Hepatocyte (in vitro differentiated cells): Measurements from ENCODE around the gene KRI1. TPM values are rescaled to one million over a fixed set of nuclear protein-coding genes. Genes with fewer than 3 reads are reported as not detected.

Experiments used
- DNase-seq: peaks from one replicate; pipeline ENCODE4 v3.0.0-alpha.2; 2016; ENCODE audit warnings: low spot score
- H2AFZ ChIP-seq: fragments of 200-600 bp; sonication (generic); 2 replicates; pipeline ENCODE4 v1.6.0; 2016; ENCODE audit warnings: antibody characterized with exemption, mild to moderate bottlenecking
- H3K27ac ChIP-seq: fragments of 200-600 bp; sonication (generic); 2 replicates; pipeline ENCODE4 v1.5.1; 2016; ENCODE audit warnings: mild to moderate bottlenecking
- H3K27me3 ChIP-seq: fragments of 200-600 bp; sonication (generic); 2 replicates; pipeline ENCODE4 v1.6.1; 2016
- H3K36me3 ChIP-seq: fragments of 200-600 bp; sonication (generic); replicated peaks from 2 replicates; pipeline ENCODE4 v1.5.1; 2016; ENCODE audit warnings: low read depth; ENCODE audit not compliant: insufficient read depth
- H3K4me1 ChIP-seq: fragments of 200-600 bp; sonication (generic); 2 replicates; pipeline ENCODE4 v1.5.1; 2016; ENCODE audit warnings: mild to moderate bottlenecking, moderate library complexity; ENCODE audit not compliant: insufficient read depth
- H3K4me2 ChIP-seq: fragments of 200-600 bp; sonication (generic); 2 replicates; pipeline ENCODE4 v1.6.0; 2016
- H3K4me3 ChIP-seq: fragments of 200-600 bp; sonication (generic); 2 replicates; pipeline ENCODE4 v1.5.1; 2016; ENCODE audit warnings: mild to moderate bottlenecking
- H3K79me2 ChIP-seq: fragments of 200-600 bp; sonication (generic); 2 replicates; pipeline ENCODE4 v1.6.0; 2017; ENCODE audit warnings: mild to moderate bottlenecking
- H3K9me2 ChIP-seq: fragments of 200-600 bp; sonication (generic); replicated peaks from 2 replicates; pipeline ENCODE4 v1.6.0; 2017; ENCODE audit warnings: mild to moderate bottlenecking; ENCODE audit not compliant: insufficient read depth
- H3K9me3 ChIP-seq: fragments of 200-600 bp; sonication (generic); 2 replicates; pipeline ENCODE4 v1.5.1; 2016; ENCODE audit warnings: low read depth, mild to moderate bottlenecking
- H4K20me1 ChIP-seq: fragments of 200-600 bp; sonication (generic); 2 replicates; pipeline ENCODE4 v1.6.0; 2016; ENCODE audit warnings: mild to moderate bottlenecking; ENCODE audit not compliant: insufficient read depth, poor library complexity, severe bottlenecking
- CTCF ChIP-seq: fragments of 200-600 bp; sonication (generic); IDR thresholded peaks from 2 replicates; pipeline ENCODE4 v1.5.1; 2016; ENCODE audit warnings: antibody characterized with exemption, mild to moderate bottlenecking; ENCODE audit not compliant: poor library complexity
- EZH2 ChIP-seq: fragments of 200-600 bp; sonication (generic); IDR thresholded peaks from 2 replicates; pipeline ENCODE4 v1.6.1; 2016; ENCODE audit warnings: antibody characterized with exemption, mild to moderate bottlenecking, borderline replicate concordance
- EZH2phosphoT487 ChIP-seq: fragments of 200-600 bp; sonication (generic); IDR thresholded peaks from one replicate; pipeline ENCODE4 v1.6.1; 2018; ENCODE audit warnings: antibody characterized with exemption, mild to moderate bottlenecking, low read depth, moderate library complexity; ENCODE audit not compliant: unreplicated experiment, severe bottlenecking
- WGBS: methylation state at CpG from one replicate; pipeline ENCODE4 v1.1.6; 2016; ENCODE audit warnings: low lambda C conversion rate; ENCODE audit errors: missing lambda C conversion rate; 5-methylcytosine and 5-hydroxymethylcytosine counted together
- polyA plus RNA-seq: library from polyadenylated mRNA; unstranded; fragments of >200 nt; fragmentation: Nextera tagmentation; extraction: Ambion mirVana; gene quantifications from 2 replicates; pipeline ENCODE4 v1.2.1, GENCODE V29; 2016
- total RNA-seq: library from RNA; depleted of rRNA; stranded (reverse); fragments of >200 nt; gene quantifications from 2 replicates; pipeline ENCODE4 v1.2.3, GENCODE V29; 2014

Gene KRI1
- total and polyA plus RNA-seq, 2 experiments from 2014 or later = 7.8 to 18.3 TPM

DNA sequence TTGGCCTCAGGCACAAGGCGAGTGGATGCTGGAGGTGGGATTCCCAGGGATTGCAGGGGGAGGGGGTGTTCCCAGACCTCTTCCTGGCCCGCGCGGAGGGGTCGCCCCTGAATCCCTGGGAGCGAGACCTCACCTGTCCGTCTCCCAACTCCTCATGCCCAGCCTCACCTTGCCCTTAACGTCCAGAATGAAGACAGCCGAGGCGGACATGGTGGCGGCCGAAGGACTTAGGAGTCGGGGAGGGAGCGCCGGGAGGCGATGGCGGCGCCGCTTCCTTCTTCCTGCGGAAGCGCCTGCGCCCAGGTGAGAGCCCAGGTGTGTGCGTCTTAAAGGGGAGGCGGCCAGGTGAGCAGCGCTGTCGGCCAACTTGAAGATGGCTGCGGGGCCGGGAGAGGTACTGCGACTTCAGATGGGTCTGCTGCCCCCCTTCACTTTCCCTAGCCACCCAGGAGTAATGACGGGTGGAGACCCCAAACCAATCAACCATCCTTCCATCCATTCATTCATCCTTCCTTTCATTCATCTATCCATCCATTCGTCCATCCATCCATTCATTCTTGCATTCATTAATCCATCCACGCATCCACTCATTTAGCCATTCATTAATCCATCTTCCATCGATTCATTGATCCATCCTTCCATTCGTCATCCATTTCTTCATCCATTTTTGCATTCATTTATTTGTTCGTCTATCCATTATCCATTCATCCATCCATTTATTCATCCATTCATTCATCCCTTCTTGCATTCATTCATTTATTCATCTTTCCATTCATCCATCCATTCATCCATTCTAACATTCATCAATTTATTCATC, 21.4 kb upstream of the KRI1 start, which contains the start of gene AP1M2:
Gene AP1M2 (minus strand): TSS at position 291 of the 817 bp plus-strand sequence. CDS start 81 bp downstream, at position 210.
- WGBS = 14% methylated on average over 35 of the region's 35 CpGs
- TF ChIP-seq EZH2phosphoT487 = no peak
- TF ChIP-seq EZH2 = no peak
- TF ChIP-seq CTCF = no peak
- DNase-seq = peak; percentile 76
- Histone ChIP-seq H3K36me3 (no peaks in the 10 kb centered on the region), H3K4me2 (peak within 1 kb of the TSS; percentile 78), H2AFZ (peak within 1 kb of the TSS; percentile 80), H3K4me3 (peak within 1 kb of the TSS; percentile 61), H3K27me3 (no peaks in the 10 kb centered on the region), H3K27ac (peak within 1 kb of the TSS; percentile 71), H3K9me3 (no peaks in the 10 kb centered on the region), H4K20me1 (no peaks in the 10 kb centered on the region), H3K9me2 (no peaks in the 10 kb centered on the region), H3K79me2 (peaks cover 7% of the 10 kb centered on the region), H3K4me1 (no peaks in the 10 kb centered on the region)

DNA sequence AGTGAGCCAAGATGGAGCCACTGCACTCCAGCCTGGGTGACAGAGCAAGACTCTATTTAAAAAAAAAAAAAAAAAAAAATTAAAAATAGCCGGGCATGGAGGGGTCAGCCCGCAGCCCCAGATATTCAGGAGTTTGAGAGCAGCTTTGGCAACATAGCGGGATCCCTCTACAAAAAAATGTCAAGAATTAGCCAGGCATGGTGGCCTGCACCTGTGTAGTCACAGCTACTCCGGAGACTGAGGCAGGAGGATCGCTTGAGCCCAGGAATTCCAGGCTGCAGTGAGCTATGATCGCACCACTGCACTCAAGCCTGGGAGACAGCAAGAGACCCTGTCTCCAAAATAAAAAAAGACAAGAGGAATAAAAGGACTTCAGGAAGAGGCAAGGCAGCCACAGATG, 20.6 kb upstream of the KRI1 start:
- peak overlapping the region; percentile 80 for H2AFZ ChIP-seq

GRCh38 chr19:10583036-10583776, 17.4 kb upstream of the KRI1 start:
- no peaks in the 10 kb centered on the region for H3K9me3 ChIP-seq
- no peaks in the 10 kb centered on the region for H3K36me3 ChIP-seq
- no peak overlapping the region for H3K4me3 ChIP-seq
- WGBS = 93% methylated on average over 9 of the region's 9 CpGs
- no peaks in the 10 kb centered on the region for H4K20me1 ChIP-seq
- H3K9me2 ChIP-seq = no peaks in the 10 kb centered on the region
- no peak for TF ChIP-seq EZH2phosphoT487
- no peak for TF ChIP-seq CTCF
- no peak for TF ChIP-seq EZH2
- H3K27me3 ChIP-seq = no peaks in the 10 kb centered on the region
- H3K79me2 ChIP-seq = peaks cover 7% of the 10 kb centered on the region
- no peak overlapping the region for H3K4me2 ChIP-seq
- no peak overlapping the region for H2AFZ ChIP-seq
- no peaks in the 10 kb centered on the region for H3K4me1 ChIP-seq
- H3K27ac ChIP-seq = no peak overlapping the region
- no peak for DNase-seq

More for the DNA sequence above, 20.6 kb upstream of the KRI1 start:
- Histone ChIP-seq H3K27ac (peak overlapping the region; percentile 71), H3K36me3 (no peaks in the 10 kb centered on the region), H3K4me3 (peak overlapping the region; percentile 61), H4K20me1 (no peaks in the 10 kb centered on the region), H3K4me1 (no peaks in the 10 kb centered on the region), H3K9me2 (no peaks in the 10 kb centered on the region), H3K4me2 (peak overlapping the region; percentile 78), H3K9me3 (no peaks in the 10 kb centered on the region), H3K79me2 (peaks cover 7% of the 10 kb centered on the region), H3K27me3 (no peaks in the 10 kb centered on the region)
- DNase-seq = no peak
- TF ChIP-seq CTCF (no peak), EZH2phosphoT487 (no peak), EZH2 (no peak)
- WGBS = 67% methylated on average over 6 of the region's 6 CpGs
